Osteocyte (in vitro differentiated cells): Measurements from ENCODE around the gene MTMR4. TPM values are rescaled to one million over a fixed set of nuclear protein-coding genes. Genes with fewer than 3 reads are reported as not detected.

Experiments
- DNase-seq: peaks from one replicate; pipeline ENCODE4 v3.0.0; 2021; ENCODE audit warnings: mixed read lengths; ENCODE audit not compliant: unreplicated experiment; ENCODE audit errors: extremely low spot score
- H3K27ac Mint-ChIP-seq: one replicate; pipeline ENCODE4 v1.8.0; 2021; ENCODE audit warnings: mild to moderate bottlenecking, mixed read lengths; ENCODE audit not compliant: unreplicated experiment
- H3K27me3 Mint-ChIP-seq: one replicate; pipeline ENCODE4 v1.8.0; 2021; ENCODE audit warnings: mixed read lengths; ENCODE audit not compliant: unreplicated experiment
- H3K36me3 Mint-ChIP-seq: one replicate; pipeline ENCODE4 v1.8.0; 2021; ENCODE audit warnings: mixed read lengths; ENCODE audit not compliant: unreplicated experiment
- H3K4me1 Mint-ChIP-seq: one replicate; pipeline ENCODE4 v1.8.0; 2021; ENCODE audit warnings: mixed read lengths; ENCODE audit not compliant: unreplicated experiment
- H3K4me3 Mint-ChIP-seq: one replicate; pipeline ENCODE4 v1.8.0; 2021; ENCODE audit warnings: mild to moderate bottlenecking, moderate library complexity, mixed read lengths; ENCODE audit not compliant: unreplicated experiment
- H3K9me3 Mint-ChIP-seq: one replicate; pipeline ENCODE4 v1.8.0; 2021; ENCODE audit warnings: mixed read lengths; ENCODE audit not compliant: unreplicated experiment
- CTCF ChIP-seq: fragments of 200-600 bp; sonication (generic); IDR thresholded peaks from 2 replicates; pipeline ENCODE4 v1.5.0; 2021; ENCODE audit warnings: antibody characterized with exemption, mild to moderate bottlenecking, moderate library complexity
- total RNA-seq: library from RNA; stranded (reverse); gene quantifications from 2 replicates; pipeline ENCODE4 v1.2.1, GENCODE V29; 2021

MTMR4 gene
- total RNA-seq, 1 donor from 2014 or later: 47.4 TPM

DNA sequence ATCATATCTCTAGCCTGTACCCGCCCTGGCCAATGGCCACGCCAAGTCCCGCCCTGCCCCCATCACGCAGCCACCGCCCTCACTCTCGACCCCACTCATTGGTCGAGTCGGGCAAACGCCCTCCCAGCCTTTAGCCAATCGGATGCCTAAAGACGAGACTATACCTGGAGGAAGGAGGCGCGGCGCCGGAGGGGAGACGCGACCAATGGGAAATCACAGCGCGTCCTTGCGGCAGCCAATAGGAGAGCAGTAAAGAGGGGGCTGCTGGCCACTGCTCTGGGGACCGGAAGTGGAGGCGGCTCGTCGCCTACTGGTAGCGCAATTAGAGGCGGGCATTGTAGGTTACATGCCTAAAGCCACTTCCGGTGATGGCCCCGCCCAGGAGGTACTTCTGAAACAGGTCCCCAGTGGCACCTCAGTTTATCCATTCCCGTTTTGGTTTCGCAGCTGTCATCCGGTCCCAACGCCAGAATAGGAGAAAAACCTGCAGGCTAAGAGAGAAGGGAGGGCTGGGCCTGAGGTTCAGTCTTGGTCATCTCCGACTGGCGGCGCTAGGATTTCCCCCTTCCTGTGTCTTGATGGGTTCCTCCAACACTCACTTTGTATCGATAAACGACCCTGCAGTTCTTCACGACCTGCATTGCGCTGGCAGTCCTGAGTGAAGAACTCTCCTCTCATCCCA lies 3.6 kb upstream of the MTMR4 start:
- Mint-ChIP-seq H3K9me3 (no peaks in the 10 kb centered on the region), H3K4me3 (peak overlapping the region; percentile 97), H3K36me3 (peaks cover 4% of the 10 kb centered on the region), H3K27me3 (no peaks in the 10 kb centered on the region), H3K4me1 (peaks cover 43% of the 10 kb centered on the region), H3K27ac (peak overlapping the region; percentile 99)
- peak; percentile 100 for DNase-seq
- no peak for TF ChIP-seq CTCF

DNA sequence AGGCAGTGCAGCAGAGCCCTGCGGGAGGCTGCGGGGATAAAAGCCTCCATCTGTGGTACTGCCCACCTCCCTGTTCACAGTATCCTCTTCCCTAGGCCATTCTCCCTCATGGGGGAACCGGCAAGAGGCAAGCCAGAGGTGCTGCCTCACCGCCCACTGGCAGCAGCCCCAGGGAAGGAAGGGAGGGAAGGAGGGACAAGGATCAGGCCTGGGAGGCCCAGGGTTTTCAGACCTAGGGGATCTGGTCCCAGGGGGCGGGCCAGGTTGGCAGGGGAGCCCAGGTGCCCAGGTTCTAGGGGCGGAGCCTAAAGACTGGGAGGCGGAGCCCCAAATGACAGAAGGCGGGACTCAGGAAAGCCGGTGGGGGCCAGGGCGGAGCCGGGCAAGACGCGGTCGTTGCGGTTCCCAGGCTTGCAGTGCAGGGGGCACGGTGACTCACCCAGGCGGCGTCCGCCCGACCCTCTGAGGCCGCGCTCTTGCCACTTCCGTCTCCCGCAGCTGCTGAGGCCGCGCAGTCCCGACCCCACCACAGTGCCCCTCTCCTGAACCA lies 3.0 kb upstream of the MTMR4 start:
- peak overlapping the region; percentile 99 for H3K27ac Mint-ChIP-seq
- no peak for TF ChIP-seq CTCF
- H3K9me3 Mint-ChIP-seq: no peaks in the 10 kb centered on the region
- no peaks in the 10 kb centered on the region for H3K27me3 Mint-ChIP-seq
- peak overlapping the region; percentile 97 for H3K4me3 Mint-ChIP-seq
- H3K4me1 Mint-ChIP-seq: peaks cover 45% of the 10 kb centered on the region
- no peak for DNase-seq
- peaks cover 3% of the 10 kb centered on the region for H3K36me3 Mint-ChIP-seq

DNA sequence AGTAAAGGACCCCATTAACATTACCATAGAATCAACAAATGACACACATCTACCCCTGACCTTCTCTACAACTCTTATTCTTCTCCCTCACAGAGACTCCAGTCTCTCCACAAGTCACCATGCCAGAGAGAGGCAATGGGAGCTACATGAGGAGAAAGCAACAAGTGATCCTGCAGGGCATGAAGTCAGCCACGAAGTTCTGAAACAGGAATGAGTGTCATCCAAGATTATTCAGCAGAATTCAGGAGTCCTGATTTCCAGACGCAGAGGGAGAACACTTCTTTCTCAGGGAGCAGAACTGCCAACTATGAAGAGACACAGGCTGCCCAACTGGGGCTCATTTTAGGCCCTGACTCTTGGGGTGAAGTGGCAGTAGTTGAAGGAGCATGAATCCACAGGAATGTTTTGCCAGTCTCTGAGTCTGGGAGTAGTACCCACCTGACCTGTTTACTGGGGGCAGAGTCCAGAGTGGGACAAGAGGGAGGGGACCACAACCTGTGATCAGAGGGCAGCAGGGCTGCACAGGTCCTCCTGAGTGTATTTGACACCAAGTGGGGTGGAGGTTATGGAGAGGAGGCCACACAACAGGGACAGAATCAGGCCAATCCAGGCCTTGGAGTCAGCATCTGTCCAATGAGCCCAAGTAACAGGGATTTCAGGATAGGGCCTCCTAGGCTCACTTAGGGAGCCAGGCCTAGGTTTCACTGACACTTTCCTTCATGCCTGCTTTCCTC lies 2.4 kb upstream of the MTMR4 start:
- no peaks in the 10 kb centered on the region for H3K9me3 Mint-ChIP-seq
- H3K4me1 Mint-ChIP-seq: peaks cover 40% of the 10 kb centered on the region
- no peak for TF ChIP-seq CTCF

GRCh38 chr17:58515286-58515685 lies 848 bp upstream of the MTMR4 start:
- Mint-ChIP-seq H3K9me3 (no peaks in the 10 kb centered on the region), H3K36me3 (peaks cover 17% of the 10 kb centered on the region)
- DNase-seq: no peak

More for the DNA sequence above, 2.4 kb upstream of the MTMR4 start:
- H3K27me3 Mint-ChIP-seq: no peaks in the 10 kb centered on the region
- H3K4me3 Mint-ChIP-seq: peak overlapping the region; percentile 97
- H3K36me3 Mint-ChIP-seq: peaks cover 3% of the 10 kb centered on the region
- peak overlapping the region; percentile 99 for H3K27ac Mint-ChIP-seq
- DNase-seq: no peak

More at GRCh38 chr17:58515286-58515685, 848 bp upstream of the MTMR4 start:
- peaks cover 39% of the 10 kb centered on the region for H3K4me1 Mint-ChIP-seq
- no peak for TF ChIP-seq CTCF
- peak overlapping the region; percentile 59 for H3K27ac Mint-ChIP-seq
- no peaks in the 10 kb centered on the region for H3K27me3 Mint-ChIP-seq
- peak overlapping the region; percentile 72 for H3K4me3 Mint-ChIP-seq
